Ishikawa (cell line): ENCODE data around the gene BCL6.

Experiments
- CEBPB ChIP-seq: IDR thresholded peaks from 2 replicates; pipeline ENCODE4 v1.6.1; 2012
- CREB1 ChIP-seq: IDR thresholded peaks from 2 replicates; pipeline ENCODE4 v1.6.1; 2012; ENCODE audit warnings: low read depth
- EGR1 ChIP-seq: IDR thresholded peaks from 2 replicates; pipeline ENCODE4 v1.6.1; 2012
- EP300 ChIP-seq: IDR thresholded peaks from 2 replicates; pipeline ENCODE4 v1.6.1; 2012; ENCODE audit warnings: borderline replicate concordance
- FOXM1 ChIP-seq: IDR thresholded peaks from 2 replicates; pipeline ENCODE4 v1.6.1; 2012; ENCODE audit warnings: low read depth, borderline replicate concordance
- NFIC ChIP-seq: IDR thresholded peaks from 2 replicates; pipeline ENCODE4 v1.6.1; 2012
- RAD21 ChIP-seq: IDR thresholded peaks from 2 replicates; pipeline ENCODE4 v1.6.1; 2012; ENCODE audit warnings: low read depth
- TAF1 ChIP-seq: IDR thresholded peaks from 2 replicates; pipeline ENCODE4 v1.6.1; 2012; ENCODE audit warnings: low read depth, mild to moderate bottlenecking
- TCF12 ChIP-seq: IDR thresholded peaks from 2 replicates; pipeline ENCODE4 v1.6.1; 2012; ENCODE audit warnings: low read depth
- TEAD4 ChIP-seq: IDR thresholded peaks from 2 replicates; pipeline ENCODE4 v1.6.1; 2012
- YY1 ChIP-seq: IDR thresholded peaks from 2 replicates; pipeline ENCODE4 v1.6.1; 2012; ENCODE audit warnings: low read depth
- ZBTB7A ChIP-seq: IDR thresholded peaks from 2 replicates; pipeline ENCODE4 v1.6.1; 2012; ENCODE audit warnings: low read depth
- TF ChIP-seq, protein P1 (sequence below): IDR thresholded peaks from 2 replicates; pipeline ENCODE4 v1.6.1; 2012; ENCODE audit warnings: low read depth, mild to moderate bottlenecking
- TF ChIP-seq, protein P2 (sequence below): IDR thresholded peaks from 2 replicates; pipeline ENCODE4 v1.6.1; 2012
- TF ChIP-seq, protein P3 (sequence below): IDR thresholded peaks from 2 replicates; pipeline ENCODE4 v1.6.1; 2012

The BCL6 gene

DNA sequence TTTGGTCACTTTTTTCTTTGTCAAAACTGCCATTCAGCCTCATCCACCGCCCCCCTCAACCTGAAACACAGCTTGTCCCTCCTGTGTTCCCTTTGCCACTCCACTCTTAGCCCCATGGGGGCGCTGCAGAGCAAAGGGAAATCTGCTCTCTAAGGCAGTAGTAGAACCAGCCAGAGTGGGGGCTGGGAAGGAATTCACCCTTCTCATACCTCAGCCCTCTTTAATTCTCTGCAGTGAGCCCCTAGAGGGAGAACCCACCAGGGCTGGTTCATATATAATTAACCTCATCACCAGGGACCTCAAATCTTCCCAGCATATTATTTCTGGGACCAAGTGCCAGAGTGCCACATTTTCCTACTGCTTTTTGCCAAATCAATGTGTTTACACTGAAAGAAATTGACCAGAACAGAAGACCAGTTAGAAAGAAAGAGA is 2.8 kb upstream of the BCL6 start:
- TF ChIP-seq ZBTB7A: no peak
- TF ChIP-seq TEAD4: no peak
- TF ChIP-seq TAF1: no peak
- TF ChIP-seq, protein P1, sequence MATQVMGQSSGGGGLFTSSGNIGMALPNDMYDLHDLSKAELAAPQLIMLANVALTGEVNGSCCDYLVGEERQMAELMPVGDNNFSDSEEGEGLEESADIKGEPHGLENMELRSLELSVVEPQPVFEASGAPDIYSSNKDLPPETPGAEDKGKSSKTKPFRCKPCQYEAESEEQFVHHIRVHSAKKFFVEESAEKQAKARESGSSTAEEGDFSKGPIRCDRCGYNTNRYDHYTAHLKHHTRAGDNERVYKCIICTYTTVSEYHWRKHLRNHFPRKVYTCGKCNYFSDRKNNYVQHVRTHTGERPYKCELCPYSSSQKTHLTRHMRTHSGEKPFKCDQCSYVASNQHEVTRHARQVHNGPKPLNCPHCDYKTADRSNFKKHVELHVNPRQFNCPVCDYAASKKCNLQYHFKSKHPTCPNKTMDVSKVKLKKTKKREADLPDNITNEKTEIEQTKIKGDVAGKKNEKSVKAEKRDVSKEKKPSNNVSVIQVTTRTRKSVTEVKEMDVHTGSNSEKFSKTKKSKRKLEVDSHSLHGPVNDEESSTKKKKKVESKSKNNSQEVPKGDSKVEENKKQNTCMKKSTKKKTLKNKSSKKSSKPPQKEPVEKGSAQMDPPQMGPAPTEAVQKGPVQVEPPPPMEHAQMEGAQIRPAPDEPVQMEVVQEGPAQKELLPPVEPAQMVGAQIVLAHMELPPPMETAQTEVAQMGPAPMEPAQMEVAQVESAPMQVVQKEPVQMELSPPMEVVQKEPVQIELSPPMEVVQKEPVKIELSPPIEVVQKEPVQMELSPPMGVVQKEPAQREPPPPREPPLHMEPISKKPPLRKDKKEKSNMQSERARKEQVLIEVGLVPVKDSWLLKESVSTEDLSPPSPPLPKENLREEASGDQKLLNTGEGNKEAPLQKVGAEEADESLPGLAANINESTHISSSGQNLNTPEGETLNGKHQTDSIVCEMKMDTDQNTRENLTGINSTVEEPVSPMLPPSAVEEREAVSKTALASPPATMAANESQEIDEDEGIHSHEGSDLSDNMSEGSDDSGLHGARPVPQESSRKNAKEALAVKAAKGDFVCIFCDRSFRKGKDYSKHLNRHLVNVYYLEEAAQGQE: no peak
- TF ChIP-seq EGR1: no peak
- peak; percentile 35; the same call in 1 of the 2 replicates for TF ChIP-seq NFIC
- no peak for TF ChIP-seq CEBPB
- TF ChIP-seq TCF12: peak; percentile 58
- TF ChIP-seq CREB1: no peak
- TF ChIP-seq, protein P2, sequence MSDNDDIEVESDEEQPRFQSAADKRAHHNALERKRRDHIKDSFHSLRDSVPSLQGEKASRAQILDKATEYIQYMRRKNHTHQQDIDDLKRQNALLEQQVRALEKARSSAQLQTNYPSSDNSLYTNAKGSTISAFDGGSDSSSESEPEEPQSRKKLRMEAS: no peak
- peak; percentile 99 for TF ChIP-seq RAD21
- no peak for TF ChIP-seq EP300
- TF ChIP-seq YY1: no peak

DNA sequence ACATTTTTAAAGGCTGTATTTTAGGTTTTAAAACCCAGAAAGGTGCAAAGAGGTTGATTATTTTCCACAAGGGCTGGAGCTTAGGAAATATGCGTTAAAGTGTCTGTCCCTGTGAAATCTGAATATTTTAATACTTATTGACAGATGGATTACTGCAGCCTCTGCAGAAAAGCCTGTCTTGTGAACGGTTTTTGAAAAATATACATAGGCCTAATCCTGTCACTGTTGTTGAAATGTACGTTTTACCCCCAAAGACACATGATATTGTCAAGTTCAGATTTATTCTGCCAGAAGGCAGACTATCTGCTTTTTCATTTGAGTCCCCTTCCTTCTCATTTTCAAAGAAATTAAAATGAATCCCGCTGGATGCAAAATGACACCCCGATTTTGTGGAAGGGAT is 2.2 kb upstream of the BCL6 start:
- TF ChIP-seq, protein P2: no peak
- TF ChIP-seq FOXM1: no peak
- TF ChIP-seq TEAD4: no peak

- TF ChIP-seq TCF12: no peak
- TF ChIP-seq, protein P3, sequence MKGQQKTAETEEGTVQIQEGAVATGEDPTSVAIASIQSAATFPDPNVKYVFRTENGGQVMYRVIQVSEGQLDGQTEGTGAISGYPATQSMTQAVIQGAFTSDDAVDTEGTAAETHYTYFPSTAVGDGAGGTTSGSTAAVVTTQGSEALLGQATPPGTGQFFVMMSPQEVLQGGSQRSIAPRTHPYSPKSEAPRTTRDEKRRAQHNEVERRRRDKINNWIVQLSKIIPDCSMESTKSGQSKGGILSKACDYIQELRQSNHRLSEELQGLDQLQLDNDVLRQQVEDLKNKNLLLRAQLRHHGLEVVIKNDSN: no peak
- TF ChIP-seq CEBPB: no peak
- no peak for TF ChIP-seq EGR1
- no peak for TF ChIP-seq FOXM1
These were observed 1.4 kb upstream of the BCL6 start for GRCh38 chr3:187746442-187747281.

- TF ChIP-seq NFIC (no peak), TEAD4 (no peak), CREB1 (no peak), YY1 (no peak), RAD21 (no peak), TCF12 (no peak), CEBPB (no peak), ZBTB7A (no peak), TAF1 (no peak), EGR1 (no peak)
- TF ChIP-seq, protein P2: no peak
These were observed 782 bp upstream of the BCL6 start for GRCh38 chr3:187746059-187746441.

- TF ChIP-seq RAD21 (no peak), TAF1 (no peak), TEAD4 (0 out of 2 replicates have a peak, but pooled peaks have one; percentile 27), ZBTB7A (0 out of 2 replicates have a peak, but pooled peaks have one; percentile 40), YY1 (peak; percentile 17; the same call in 1 of the 2 replicates), TCF12 (0 out of 2 replicates have a peak, but pooled peaks have one; percentile 2)
These were observed 808 bp downstream of the BCL6 start for GRCh38 chr3:187744169-187745151.

GRCh38 chr3:187743195-187744141 is 1.8 kb downstream of the BCL6 start:
- TF ChIP-seq ZBTB7A (0 out of 2 replicates have a peak, but pooled peaks have one; percentile 46), CEBPB (0 out of 2 replicates have a peak, but pooled peaks have one; percentile 17)
- TF ChIP-seq, protein P2: peak; percentile 11; the same call in 1 of the 2 replicates
- TF ChIP-seq, protein P3: no peak
